GM23338 (cell line): ENCODE measurements around the gene IL18BP.

Experiments used
- CREB1 ChIP-seq: fragments of 250-450 bp; sonication (Bioruptor Pico); IDR thresholded peaks from 2 replicates; pipeline ENCODE4 v1.5.0; 2020; ENCODE audit warnings: low read depth, mild to moderate bottlenecking, moderate library complexity
- CTCF ChIP-seq, 2 experiments: fragments of 200-600 bp in 1 of 2; sonication (generic) in 1 of 2; conservative IDR thresholded peaks; 2 replicates each; pipeline versions ENCODE4 v1.5.1 to v1.6.1; 2016 to 2017; ENCODE audit warnings: antibody characterized with exemption in 2 of 2, low read depth in 2 of 2, mild to moderate bottlenecking in 2 of 2, moderate library complexity in 1 of 2
- EZH2 ChIP-seq: fragments of 200-600 bp; sonication (generic); IDR thresholded peaks from one replicate; pipeline ENCODE4 v1.8.0; 2017; ENCODE audit warnings: antibody characterized with exemption, mild to moderate bottlenecking, low read depth; ENCODE audit not compliant: unreplicated experiment
- EZH2phosphoT487 ChIP-seq: fragments of 200-600 bp; sonication (generic); IDR thresholded peaks from one replicate; pipeline ENCODE4 v1.8.1; 2018; ENCODE audit warnings: antibody characterized with exemption; ENCODE audit not compliant: unreplicated experiment
- NANOG ChIP-seq: IDR thresholded peaks from 2 replicates; pipeline ENCODE4 v1.6.1; 2016; ENCODE audit warnings: antibody characterized with exemption, borderline replicate concordance
- POLR2AphosphoS5 ChIP-seq: IDR thresholded peaks from 2 replicates; pipeline ENCODE4 v1.6.1; 2016; ENCODE audit warnings: antibody characterized with exemption, low read depth
- REST ChIP-seq: IDR thresholded peaks from one replicate; pipeline ENCODE4 v1.6.1; 2018; ENCODE audit warnings: antibody characterized with exemption; ENCODE audit not compliant: unreplicated experiment
- STAT1 ChIP-seq: IDR thresholded peaks from one replicate; pipeline ENCODE4 v1.6.1; 2016; ENCODE audit warnings: antibody characterized with exemption; ENCODE audit not compliant: unreplicated experiment
- ZNF114 ChIP-seq: fragments of 250-450 bp; sonication (Bioruptor Pico); IDR thresholded peaks from 2 replicates; pipeline ENCODE4 v1.5.0; 2020; ENCODE audit warnings: mild to moderate bottlenecking, moderate library complexity

- TF ChIP-seq CTCF (conservative IDR thresholded peaks at IDR 0.05; ENCODE audit: low read depth in 2 of 2) (no peak), POLR2AphosphoS5 (no peak), EZH2 (no peak), ZNF114 (CRISPR knock-in tag) (no peak), REST (no peak), CREB1 (CRISPR knock-in tag) (no peak), EZH2phosphoT487 (no peak), NANOG (no peak), STAT1 (no peak)
These were observed 19.1 kb upstream of the IL18BP start for GRCh38 chr11:71979602-71980001.
